ENCODE measurements around the gene HM13. TPM values are rescaled to one million over a fixed set of nuclear protein-coding genes. Genes with fewer than 3 reads are reported as not detected.
"Not testable (repeated sequence)": the region's sequence is repeated elsewhere in the genome, so short reads cannot be mapped to it uniquely, and the experiment has no call there.

Gene HM13
- total and polyA plus RNA-seq, 8 donors: 98.9 to 282 (median 114) TPM

DNA sequence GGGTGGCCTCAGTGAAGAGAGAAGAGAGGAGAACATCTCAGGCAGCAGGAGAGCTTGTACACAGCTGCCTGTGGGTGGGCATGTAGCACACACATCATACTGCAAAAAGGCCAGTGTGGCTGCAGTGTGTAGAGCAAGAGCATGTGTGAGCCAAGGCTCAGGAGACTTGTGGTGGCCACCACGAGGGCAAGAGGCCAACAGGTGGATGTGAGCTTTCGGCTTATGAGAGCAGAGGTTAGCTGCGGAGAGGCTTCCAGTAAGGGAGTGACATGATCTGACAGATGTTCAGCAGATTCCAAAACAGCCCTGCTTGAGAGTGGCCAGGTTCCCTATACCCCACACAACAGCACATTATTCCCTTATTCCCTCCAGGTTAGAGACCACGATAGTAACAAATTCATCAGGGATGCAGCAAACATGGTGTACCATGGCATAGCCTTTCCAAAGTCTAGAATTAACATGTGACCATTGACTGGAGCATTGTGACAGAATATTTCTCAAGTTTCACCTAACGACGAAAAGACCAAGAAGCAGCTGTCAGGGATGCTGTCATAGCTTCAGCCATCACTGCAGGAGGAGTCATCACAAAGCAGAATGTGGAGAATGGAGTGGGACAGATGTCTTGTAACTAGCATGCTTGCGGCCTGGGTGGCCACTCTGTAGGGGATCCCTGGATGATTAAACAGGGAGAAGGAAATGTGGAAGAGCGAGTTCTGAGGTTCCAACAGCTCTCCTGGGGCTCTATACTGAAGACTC is 23.1 kb downstream of the HM13 start:
- DNase-seq (no peak), ATAC-seq (no peak)
- Histone ChIP-seq H3K9me3 (no peaks in the 10 kb centered on the region), H3K27me3 (no peaks in the 10 kb centered on the region), H3K27ac (peak overlapping the region in 1 of 2 donors; percentile 67), H3K4me1 (peaks cover 2 to 21% of the 10 kb centered on the region in 2 donors), H3K4me3 (no peak overlapping the region), H3K36me3 (peaks cover 0 to 100% of the 10 kb centered on the region in 2 donors)
- TF ChIP-seq, protein P1, sequence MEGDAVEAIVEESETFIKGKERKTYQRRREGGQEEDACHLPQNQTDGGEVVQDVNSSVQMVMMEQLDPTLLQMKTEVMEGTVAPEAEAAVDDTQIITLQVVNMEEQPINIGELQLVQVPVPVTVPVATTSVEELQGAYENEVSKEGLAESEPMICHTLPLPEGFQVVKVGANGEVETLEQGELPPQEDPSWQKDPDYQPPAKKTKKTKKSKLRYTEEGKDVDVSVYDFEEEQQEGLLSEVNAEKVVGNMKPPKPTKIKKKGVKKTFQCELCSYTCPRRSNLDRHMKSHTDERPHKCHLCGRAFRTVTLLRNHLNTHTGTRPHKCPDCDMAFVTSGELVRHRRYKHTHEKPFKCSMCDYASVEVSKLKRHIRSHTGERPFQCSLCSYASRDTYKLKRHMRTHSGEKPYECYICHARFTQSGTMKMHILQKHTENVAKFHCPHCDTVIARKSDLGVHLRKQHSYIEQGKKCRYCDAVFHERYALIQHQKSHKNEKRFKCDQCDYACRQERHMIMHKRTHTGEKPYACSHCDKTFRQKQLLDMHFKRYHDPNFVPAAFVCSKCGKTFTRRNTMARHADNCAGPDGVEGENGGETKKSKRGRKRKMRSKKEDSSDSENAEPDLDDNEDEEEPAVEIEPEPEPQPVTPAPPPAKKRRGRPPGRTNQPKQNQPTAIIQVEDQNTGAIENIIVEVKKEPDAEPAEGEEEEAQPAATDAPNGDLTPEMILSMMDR (IDR thresholded peaks at IDR 0.05): no peak
- intact Hi-C loops (cut with DNase I): no loop called here

GRCh38 chr20:31537890-31538289 is 23.6 kb downstream of the HM13 start:
- TF ChIP-seq, protein P1 (IDR thresholded peaks at IDR 0.05): no peak
- no peaks in the 10 kb centered on the region for H3K9me3 ChIP-seq
- peak overlapping the region in 1 of 2 donors; percentile 67 for H3K27ac ChIP-seq
- DNase-seq (no peak), ATAC-seq (no peak)
- peaks cover 8 to 27% of the 10 kb centered on the region in 2 donors for H3K4me1 ChIP-seq
- no peaks in the 10 kb centered on the region for H3K27me3 ChIP-seq
- no peak overlapping the region for H3K4me3 ChIP-seq
- peaks cover 0 to 100% of the 10 kb centered on the region in 2 donors for H3K36me3 ChIP-seq
- intact Hi-C loops (cut with DNase I): no loop called here

DNA sequence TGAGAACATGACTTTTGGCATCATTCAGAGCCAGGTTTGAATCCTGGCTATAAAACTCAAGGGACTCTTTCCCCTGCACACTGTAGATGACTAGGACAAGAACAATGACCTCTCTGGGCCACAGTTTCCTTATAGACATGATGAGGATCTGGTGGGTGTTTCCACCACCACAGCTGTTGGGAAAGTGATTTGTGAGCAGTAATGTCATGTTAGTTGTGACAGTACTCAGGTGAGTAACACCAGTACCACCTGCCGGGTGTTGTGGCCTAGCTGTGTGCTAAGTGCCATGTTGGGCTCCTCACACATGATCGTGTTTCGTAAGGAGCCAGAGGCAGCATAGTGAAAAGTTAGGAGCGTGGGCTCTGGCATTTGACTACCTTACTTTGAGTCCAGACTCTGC is 24.1 kb downstream of the HM13 start:
- H3K9me3 ChIP-seq: no peaks in the 10 kb centered on the region
- TF ChIP-seq, protein P1 (IDR thresholded peaks at IDR 0.05): no peak
- H3K27ac ChIP-seq: peak overlapping the region in 1 of 2 donors; percentile 67
- ATAC-seq: no peak
- H3K27me3 ChIP-seq: no peaks in the 10 kb centered on the region
- intact Hi-C loops (cut with DNase I): no loop called here
- peaks cover 10 to 31% of the 10 kb centered on the region in 2 donors for H3K4me1 ChIP-seq
- peaks cover 0 to 100% of the 10 kb centered on the region in 2 donors for H3K36me3 ChIP-seq
- no peak overlapping the region for H3K4me3 ChIP-seq
- no peak for DNase-seq

DNA sequence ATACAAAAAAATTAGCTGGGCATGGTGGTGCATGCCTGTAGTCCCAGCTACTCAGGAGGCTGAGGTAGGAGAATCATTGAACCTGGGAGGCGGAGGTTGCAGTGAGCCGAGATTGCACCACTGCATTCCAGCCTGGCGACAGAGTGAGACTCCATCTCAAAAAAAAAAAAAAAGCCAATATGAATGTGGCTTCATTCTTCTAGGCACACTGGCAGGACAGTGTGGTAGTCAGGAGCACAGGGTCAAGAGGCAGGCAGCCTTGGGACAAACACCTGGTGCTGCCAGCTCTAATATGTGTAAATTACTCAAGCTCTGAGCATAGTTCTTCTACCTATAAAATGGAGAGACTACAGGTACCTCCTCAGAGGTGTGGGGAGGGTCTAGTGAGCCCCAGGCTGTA is 25.4 kb downstream of the HM13 start:
- peaks cover 0 to 94% of the 10 kb centered on the region in 2 donors for H3K36me3 ChIP-seq
- H3K4me3 ChIP-seq; H3K27me3 ChIP-seq; DNase-seq; ATAC-seq; intact Hi-C loops (cut with DNase I); H3K27ac ChIP-seq; H3K9me3 ChIP-seq: not testable (repeated sequence)
- H3K4me1 ChIP-seq: peaks cover 10 to 42% of the 10 kb centered on the region in 2 donors

GRCh38 chr20:31540406-31540805 is 26.2 kb downstream of the HM13 start:
- H3K27me3 ChIP-seq: no peaks in the 10 kb centered on the region
- no peak overlapping the region for H3K4me3 ChIP-seq
- intact Hi-C loops (cut with DNase I): no loop called here
- H3K36me3 ChIP-seq: peaks cover 0 to 94% of the 10 kb centered on the region in 2 donors
- H3K4me1 ChIP-seq: peaks cover 10 to 42% of the 10 kb centered on the region in 2 donors
- ATAC-seq: no peak
- no peak for DNase-seq
- no peak overlapping the region for H3K27ac ChIP-seq
- no peaks in the 10 kb centered on the region for H3K9me3 ChIP-seq
- TF ChIP-seq, protein P1 (IDR thresholded peaks at IDR 0.05): no peak

Measured in left lung (tissue), 10 donors.